ENCODE results near the gene DMRTC2. TPM values are rescaled to one million over a fixed set of nuclear protein-coding genes. Genes with fewer than 3 reads are reported as not detected.

The DMRTC2 gene
- total RNA-seq, 1 experiment from 2014 or later = not detected

GRCh38 chr19:41811981-41812380 lies 32.9 kb upstream of the DMRTC2 start:
- no peaks in the 10 kb centered on the region for H3K36me3 ChIP-seq (ENCODE audit: control insufficient read depth, insufficient read depth, low read length)
- intact Hi-C loops (cut with micrococcal nuclease; ENCODE audit: unreplicated experiment) = no loop called here
- no TSS peak for BruUV-seq (replicated peaks)
- CTCF ChIA-PET = no interaction called here
- TF ChIP-seq POLR2AphosphoS5 (IDR thresholded peaks at IDR 0.05; ENCODE audit: low read depth, low read length) = no peak
- no peak for TF ChIP-seq SIN3A (IDR thresholded peaks at IDR 0.05; ENCODE audit: borderline replicate concordance, insufficient read depth, low read depth, low read length)
- TF ChIP-seq TCF7L2 (IDR thresholded peaks at IDR 0.05; ENCODE audit: low read depth, low read length) = no peak
- TF ChIP-seq, protein P1, sequence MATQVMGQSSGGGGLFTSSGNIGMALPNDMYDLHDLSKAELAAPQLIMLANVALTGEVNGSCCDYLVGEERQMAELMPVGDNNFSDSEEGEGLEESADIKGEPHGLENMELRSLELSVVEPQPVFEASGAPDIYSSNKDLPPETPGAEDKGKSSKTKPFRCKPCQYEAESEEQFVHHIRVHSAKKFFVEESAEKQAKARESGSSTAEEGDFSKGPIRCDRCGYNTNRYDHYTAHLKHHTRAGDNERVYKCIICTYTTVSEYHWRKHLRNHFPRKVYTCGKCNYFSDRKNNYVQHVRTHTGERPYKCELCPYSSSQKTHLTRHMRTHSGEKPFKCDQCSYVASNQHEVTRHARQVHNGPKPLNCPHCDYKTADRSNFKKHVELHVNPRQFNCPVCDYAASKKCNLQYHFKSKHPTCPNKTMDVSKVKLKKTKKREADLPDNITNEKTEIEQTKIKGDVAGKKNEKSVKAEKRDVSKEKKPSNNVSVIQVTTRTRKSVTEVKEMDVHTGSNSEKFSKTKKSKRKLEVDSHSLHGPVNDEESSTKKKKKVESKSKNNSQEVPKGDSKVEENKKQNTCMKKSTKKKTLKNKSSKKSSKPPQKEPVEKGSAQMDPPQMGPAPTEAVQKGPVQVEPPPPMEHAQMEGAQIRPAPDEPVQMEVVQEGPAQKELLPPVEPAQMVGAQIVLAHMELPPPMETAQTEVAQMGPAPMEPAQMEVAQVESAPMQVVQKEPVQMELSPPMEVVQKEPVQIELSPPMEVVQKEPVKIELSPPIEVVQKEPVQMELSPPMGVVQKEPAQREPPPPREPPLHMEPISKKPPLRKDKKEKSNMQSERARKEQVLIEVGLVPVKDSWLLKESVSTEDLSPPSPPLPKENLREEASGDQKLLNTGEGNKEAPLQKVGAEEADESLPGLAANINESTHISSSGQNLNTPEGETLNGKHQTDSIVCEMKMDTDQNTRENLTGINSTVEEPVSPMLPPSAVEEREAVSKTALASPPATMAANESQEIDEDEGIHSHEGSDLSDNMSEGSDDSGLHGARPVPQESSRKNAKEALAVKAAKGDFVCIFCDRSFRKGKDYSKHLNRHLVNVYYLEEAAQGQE (IDR thresholded peaks at IDR 0.05; ENCODE audit: insufficient read depth in 1 of 2, low read depth in 2 of 2, low read length in 1 of 2) = no peak
- TF ChIP-seq CTCF (IDR thresholded peaks at IDR 0.05) = no peak
- no peak for ATAC-seq
- POLR2A ChIA-PET = no interaction called here
- no peaks in the 10 kb centered on the region for H3K9me3 ChIP-seq (ENCODE audit: control insufficient read depth, insufficient read depth, low read depth, low read length)
- DNase-seq (ENCODE audit: low read depth, low spot score) = no peak
- no peaks in the 10 kb centered on the region for H3K27me3 ChIP-seq (ENCODE audit: control insufficient read depth, insufficient read depth, low read length)
- in situ Hi-C loops (cut with HindIII; ENCODE audit: low pct_unique_long_range_greater_than_20kb, low sequenced_read_pairs) = no loop called here
- H3K4me3 ChIP-seq (ENCODE audit: low read depth in 2 of 2, low read length in 2 of 2) = no peak overlapping the region
- H3K4me1 ChIP-seq (ENCODE audit: control insufficient read depth, insufficient read depth, low read length) = no peaks in the 10 kb centered on the region
- H3K27ac ChIP-seq (ENCODE audit: low read length) = no peak overlapping the region

- Histone ChIP-seq H3K27ac (ENCODE audit: low read length) (no peak overlapping the region), H3K9me3 (ENCODE audit: control insufficient read depth, insufficient read depth, low read depth, low read length) (no peaks in the 10 kb centered on the region), H3K4me3 (ENCODE audit: low read depth in 2 of 2, low read length in 2 of 2) (no peak overlapping the region), H3K36me3 (ENCODE audit: control insufficient read depth, insufficient read depth, low read length) (no peaks in the 10 kb centered on the region), H3K27me3 (ENCODE audit: control insufficient read depth, insufficient read depth, low read length) (no peaks in the 10 kb centered on the region), H3K4me1 (ENCODE audit: control insufficient read depth, insufficient read depth, low read length) (no peaks in the 10 kb centered on the region)
- TF ChIP-seq, protein P1 (IDR thresholded peaks at IDR 0.05; ENCODE audit: insufficient read depth in 1 of 2, low read depth in 2 of 2, low read length in 1 of 2) = no peak
- TF ChIP-seq TCF7L2 (IDR thresholded peaks at IDR 0.05; ENCODE audit: low read depth, low read length) (no peak), SIN3A (IDR thresholded peaks at IDR 0.05; ENCODE audit: borderline replicate concordance, insufficient read depth, low read depth, low read length) (no peak), POLR2AphosphoS5 (IDR thresholded peaks at IDR 0.05; ENCODE audit: low read depth, low read length) (no peak), CTCF (IDR thresholded peaks at IDR 0.05) (no peak)
- BruUV-seq (replicated peaks) = no TSS peak
- CTCF ChIA-PET = no interaction called here
- ATAC-seq (no peak), DNase-seq (ENCODE audit: low read depth, low spot score) (no peak)
- POLR2A ChIA-PET = no interaction called here
- in situ Hi-C loops (cut with HindIII; ENCODE audit: low pct_unique_long_range_greater_than_20kb, low sequenced_read_pairs) (no loop called here), intact Hi-C loops (cut with micrococcal nuclease; ENCODE audit: unreplicated experiment) (no loop called here)
Observed at GRCh38 chr19:41813911-41814310, 30.9 kb upstream of the DMRTC2 start.
